Measurements from ENCODE around the gene RABL6.

GRCh38 chr9:136762915-136763648 is 44.7 kb upstream of the RABL6 start:
- TF ChIP-seq FOXP2 (optimal IDR thresholded peaks at IDR 0.05; ENCODE audit: control extremely low read depth, extremely low read length, insufficient read depth): no peak
- no peak for TF ChIP-seq EZH2 (IDR thresholded peaks at IDR 0.05)
- TF ChIP-seq POLR2AphosphoS5 (IDR thresholded peaks at IDR 0.05; ENCODE audit: borderline replicate concordance, low read depth, low read length): peak; percentile 40; the same call in 1 of the 2 replicates

Measured in SK-N-MC (cell line).